ENCODE results near the gene MKLN1.

DNA sequence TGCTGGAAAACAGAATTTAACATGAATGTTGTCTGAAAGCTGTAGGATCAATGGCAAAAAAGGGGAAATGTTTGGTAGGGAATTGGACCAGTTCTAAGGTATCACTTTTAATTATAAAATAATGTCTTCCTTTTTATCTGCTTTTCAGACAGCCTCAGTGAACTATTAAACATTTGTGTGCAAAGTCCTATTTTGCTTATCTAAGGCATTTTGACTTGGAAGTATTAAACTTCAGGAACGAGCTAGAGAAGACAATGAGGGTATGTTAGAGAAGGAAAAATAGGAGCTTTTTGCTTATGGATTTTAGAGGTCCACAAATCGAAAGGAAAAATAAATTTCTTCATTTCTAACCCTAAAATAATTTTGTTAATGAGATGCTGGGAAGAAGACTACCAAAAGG, 165.4 kb downstream of the MKLN1 start:
- TF ChIP-seq CTCF (IDR thresholded peaks at IDR 0.05) (no peak), POLR2A (IDR thresholded peaks at IDR 0.05) (no peak), POLR2AphosphoS5 (IDR thresholded peaks at IDR 0.05; ENCODE audit: insufficient read depth in 1 of 2, low read depth in 1 of 2) (no peak)
